Measurements from ENCODE around the gene CYP19A1. TPM values are rescaled to one million over a fixed set of nuclear protein-coding genes. Genes with fewer than 3 reads are reported as not detected.
A peak's percentile ranks its signal among the peaks of the same experiment; 100 is the strongest.

Gene CYP19A1
- total RNA-seq, 4 donors from 2014 or later: 1.8 to 2.9 (median 2.5) TPM; not detected in 1

- H3K4me3 ChIP-seq: no peak overlapping the region
- no peak for TF ChIP-seq POLR2AphosphoS5 (IDR thresholded peaks at IDR 0.05)
- no peak for TF ChIP-seq POLR2A (IDR thresholded peaks at IDR 0.05)
- no peak for TF ChIP-seq EP300 (IDR thresholded peaks at IDR 0.05)
- TF ChIP-seq CTCF (IDR thresholded peaks at IDR 0.05): no peak
- H3K27ac ChIP-seq: peak overlapping the region in 2 of 4 donors; percentile 56 to 57
- H3K4me1 ChIP-seq: peaks cover 0 to 11% (median 4%) of the 10 kb centered on the region in 3 donors
- no peaks in the 10 kb centered on the region for H3K36me3 ChIP-seq
- no peaks in the 10 kb centered on the region for H3K27me3 ChIP-seq
- no peak for ATAC-seq
- no peaks in the 10 kb centered on the region for H3K9me3 ChIP-seq
- 11% methylated on average over 2 of the region's 2 CpGs; no CpG with 5 or more reads in 1 of the 2 donors for WGBS, 2 donors (ENCODE audit: low coverage in 1 of 2)
Observed at GRCh38 chr15:51298620-51299019, 39.8 kb downstream of the CYP19A1 start.

GRCh38 chr15:51290720-51291119 lies 47.7 kb downstream of the CYP19A1 start:
- ATAC-seq: no peak
- WGBS, 2 donors (ENCODE audit: low coverage in 1 of 2): 100% methylated on average over 2 of the region's 4 CpGs; no CpG with 5 or more reads in 1 of the 2 donors
- Histone ChIP-seq H3K4me3 (no peak overlapping the region), H3K27ac (no peak overlapping the region), H3K4me1 (no peaks in the 10 kb centered on the region), H3K27me3 (peaks cover 6% of the 10 kb centered on the region), H3K36me3 (no peaks in the 10 kb centered on the region), H3K9me3 (no peaks in the 10 kb centered on the region)
- TF ChIP-seq POLR2AphosphoS5 (IDR thresholded peaks at IDR 0.05) (no peak), EP300 (IDR thresholded peaks at IDR 0.05) (no peak), POLR2A (IDR thresholded peaks at IDR 0.05) (no peak), CTCF (IDR thresholded peaks at IDR 0.05) (no peak)

GRCh38 chr15:51289290-51289689 lies 49.1 kb downstream of the CYP19A1 start:
- 67 to 86% methylated on average over 1 of the region's 1 CpG for WGBS, 2 donors (ENCODE audit: low coverage in 1 of 2)
- Histone ChIP-seq H3K27me3 (peaks cover 6% of the 10 kb centered on the region), H3K4me3 (no peak overlapping the region), H3K36me3 (no peaks in the 10 kb centered on the region), H3K9me3 (no peaks in the 10 kb centered on the region), H3K4me1 (no peaks in the 10 kb centered on the region), H3K27ac (no peak overlapping the region)
- TF ChIP-seq CTCF (IDR thresholded peaks at IDR 0.05): no peak
- TF ChIP-seq POLR2A (IDR thresholded peaks at IDR 0.05): no peak
- TF ChIP-seq EP300 (IDR thresholded peaks at IDR 0.05): no peak
- TF ChIP-seq POLR2AphosphoS5 (IDR thresholded peaks at IDR 0.05): no peak
- ATAC-seq: no peak

- Histone ChIP-seq H3K9me3 (no peaks in the 10 kb centered on the region), H3K27me3 (peaks cover 6% of the 10 kb centered on the region), H3K27ac (no peak overlapping the region), H3K4me3 (no peak overlapping the region), H3K36me3 (no peaks in the 10 kb centered on the region), H3K4me1 (no peaks in the 10 kb centered on the region)
- TF ChIP-seq POLR2A (IDR thresholded peaks at IDR 0.05): no peak
- TF ChIP-seq CTCF (IDR thresholded peaks at IDR 0.05): no peak
- TF ChIP-seq POLR2AphosphoS5 (IDR thresholded peaks at IDR 0.05): no peak
- TF ChIP-seq EP300 (IDR thresholded peaks at IDR 0.05): no peak
- 57 to 88% methylated on average over 5 to 9 of the region's 13 CpGs for WGBS, 2 donors (ENCODE audit: low coverage in 1 of 2)
- ATAC-seq: no peak
Observed at GRCh38 chr15:51288143-51289065, 50.0 kb downstream of the CYP19A1 start.

- peaks cover 6% of the 10 kb centered on the region for H3K27me3 ChIP-seq
- no peaks in the 10 kb centered on the region for H3K4me1 ChIP-seq
- no peaks in the 10 kb centered on the region for H3K9me3 ChIP-seq
- no peak overlapping the region for H3K27ac ChIP-seq
- H3K36me3 ChIP-seq: no peaks in the 10 kb centered on the region
- peak; percentile 16 for ATAC-seq
- peak in 2 of 4 experiments; percentile 5 to 49 for TF ChIP-seq CTCF (IDR thresholded peaks at IDR 0.05)
- TF ChIP-seq POLR2A (IDR thresholded peaks at IDR 0.05): no peak
- WGBS, 2 donors (ENCODE audit: low coverage in 1 of 2): 100% methylated on average over 1 of the region's 1 CpG
- no peak overlapping the region for H3K4me3 ChIP-seq
Observed at GRCh38 chr15:51286816-51287215, 51.6 kb downstream of the CYP19A1 start.
